Measurements from ENCODE around the gene HPSE2.

The HPSE2 gene

DNA sequence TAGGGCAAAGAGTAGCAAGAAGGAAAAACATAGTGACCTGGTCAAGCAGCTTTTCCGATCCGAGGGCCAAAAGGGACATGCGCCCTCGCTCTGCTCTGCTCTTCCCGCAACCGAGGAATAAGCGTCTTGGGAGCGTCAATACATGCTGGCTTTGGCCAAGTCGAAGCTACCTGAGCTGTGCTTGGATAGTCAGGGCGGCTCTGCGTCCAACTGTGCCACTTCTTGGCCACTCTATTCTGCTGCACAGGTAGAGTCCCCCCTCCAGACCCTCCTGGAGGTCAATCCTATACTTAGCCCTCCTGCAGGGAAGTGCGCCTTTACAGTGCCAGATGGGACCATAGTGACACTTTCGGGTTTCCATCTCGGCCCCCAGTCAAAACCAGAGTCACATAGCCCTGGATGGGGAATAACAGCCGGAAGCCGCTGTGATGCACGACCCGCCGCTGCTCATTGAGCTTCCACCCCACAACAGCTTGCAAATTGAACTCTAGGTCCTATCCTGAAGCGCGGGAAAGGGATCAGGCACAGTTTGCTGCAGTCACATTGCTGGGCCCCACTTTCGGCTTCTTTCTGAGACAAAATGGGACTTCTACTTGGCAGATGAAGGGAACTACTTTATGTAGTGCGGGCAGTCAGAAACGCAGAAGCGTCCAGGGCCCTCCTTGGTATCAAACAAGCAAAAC, 1.1 kb upstream of the HPSE2 start:
- no peak for TF ChIP-seq CTCF (conservative IDR thresholded peaks at IDR 0.05)
- no peak overlapping the region for H3K27ac ChIP-seq

- TF ChIP-seq CTCF (conservative IDR thresholded peaks at IDR 0.05): no peak
- no peak overlapping the region for H3K27ac ChIP-seq
Observed at GRCh38 chr10:99234791-99235657, 628 bp downstream of the HPSE2 start.

- H3K27ac ChIP-seq: no peak overlapping the region
Observed at GRCh38 chr10:99234041-99234790, 1.4 kb downstream of the HPSE2 start.

DNA sequence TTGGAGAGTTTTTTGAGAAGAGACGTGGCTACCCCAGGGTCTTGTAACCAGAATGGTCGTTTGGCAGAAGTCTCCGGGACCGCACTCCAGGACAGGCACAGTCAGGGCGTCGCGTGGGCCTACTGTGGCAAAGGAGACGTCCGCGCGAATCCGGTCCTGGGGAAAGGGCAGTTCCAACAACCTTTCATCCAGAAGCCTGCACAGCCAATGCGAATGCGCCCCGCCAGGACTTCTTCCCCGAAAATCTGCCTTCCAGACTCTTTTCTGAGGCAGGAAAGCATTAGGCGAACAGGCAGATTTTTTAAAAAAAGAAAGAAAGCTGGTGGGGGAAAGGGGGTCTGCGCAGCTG, 2.0 kb downstream of the HPSE2 start:
- H3K27ac ChIP-seq: no peak overlapping the region
- TF ChIP-seq CTCF (conservative IDR thresholded peaks at IDR 0.05): no peak

More at GRCh38 chr10:99234041-99234790, 1.4 kb downstream of the HPSE2 start:
- no peak for TF ChIP-seq CTCF (conservative IDR thresholded peaks at IDR 0.05)

DNA sequence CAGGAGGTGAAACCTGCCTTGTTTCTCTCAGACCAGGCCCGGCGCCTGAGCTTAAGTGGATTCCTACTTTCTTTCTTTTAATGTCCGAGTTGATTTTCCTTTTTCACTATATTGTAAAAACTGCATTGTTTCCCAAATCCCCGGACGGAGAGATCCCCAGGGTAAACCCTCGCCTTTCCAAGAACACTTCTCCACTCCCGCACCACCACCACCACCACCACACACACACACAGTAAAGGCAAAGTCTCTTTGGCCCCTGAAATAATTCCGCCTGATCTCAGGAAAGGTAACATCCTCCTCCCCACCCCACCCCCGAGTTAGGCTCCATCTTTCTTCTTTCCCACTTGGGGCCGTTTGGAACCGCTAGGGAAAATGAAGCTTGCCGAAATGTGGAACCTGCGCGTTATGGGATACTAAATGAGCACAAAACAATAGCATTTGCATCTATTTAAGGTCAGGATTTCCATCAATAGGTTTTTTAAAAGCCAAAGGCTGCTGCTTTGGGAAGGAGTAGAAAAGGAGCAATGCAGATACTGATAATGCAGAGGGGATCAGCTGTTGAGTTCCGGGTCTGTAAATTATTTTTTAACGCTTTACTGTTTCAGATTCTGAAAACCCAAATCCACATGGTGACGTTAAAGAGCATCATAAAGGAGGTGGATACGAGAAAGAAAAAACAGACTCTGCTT, 2.5 kb downstream of the HPSE2 start:
- TF ChIP-seq CTCF (conservative IDR thresholded peaks at IDR 0.05): no peak
- H3K27ac ChIP-seq: no peak overlapping the region

DNA sequence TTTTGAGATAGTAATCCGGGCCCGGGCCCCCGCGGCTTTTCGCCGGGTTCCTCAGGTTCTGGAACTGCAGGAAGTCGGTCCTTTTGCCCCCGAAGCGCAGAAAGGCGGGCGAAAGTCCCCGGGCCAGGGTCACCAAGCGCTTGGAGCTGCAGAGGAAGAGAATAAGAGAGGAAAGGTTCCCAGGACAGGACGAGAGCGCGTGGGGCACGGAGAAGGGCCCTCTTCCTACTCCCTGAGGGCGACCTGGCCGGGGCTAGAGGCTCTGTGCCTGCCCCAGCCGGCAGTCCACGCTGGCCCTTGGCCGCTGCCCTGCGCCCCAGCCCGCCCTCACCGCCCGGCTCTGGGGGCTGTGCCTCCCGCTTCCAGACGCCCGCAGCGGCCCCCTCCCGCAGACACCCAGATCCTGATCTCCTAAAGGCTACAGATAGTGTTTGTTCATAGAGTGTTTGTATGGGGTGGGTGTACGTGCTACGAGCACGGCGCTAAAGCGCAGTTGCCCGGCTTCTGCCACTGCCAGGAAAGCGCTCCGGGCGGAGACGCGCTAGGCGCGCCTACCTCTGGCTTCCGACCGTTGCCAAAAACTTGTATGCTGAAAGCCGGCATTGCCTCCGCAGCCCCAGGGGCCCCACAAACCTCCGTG, 3.2 kb downstream of the HPSE2 start:
- H3K27ac ChIP-seq: no peak overlapping the region
- no peak for TF ChIP-seq CTCF (conservative IDR thresholded peaks at IDR 0.05)

Data from VCaP (cell line).